LNCaP clone FGC (cell line): Measurements from ENCODE around the gene ACSL1.

Experiments used
- DNase-seq: peaks from one replicate; pipeline ENCODE4 v3.0.0-alpha.2; 2011; ENCODE audit warnings: low read depth
- H3K4me3 ChIP-seq: 2 replicates; pipeline ENCODE4 v1.5.1; 2011; ENCODE audit warnings: mild to moderate bottlenecking, low read depth, low read length, control low read depth
- CTCF ChIP-seq: IDR thresholded peaks from 2 replicates; pipeline ENCODE4 v1.5.1; 2012; ENCODE audit warnings: mild to moderate bottlenecking; ENCODE audit not compliant: control insufficient read depth, insufficient read depth; ENCODE audit errors: extremely low read depth

Gene ACSL1

GRCh38 chr4:184825141-184825895, 450 bp downstream of the ACSL1 start:
- 0 out of 2 replicates have a peak, but pooled peaks have one; percentile 5 for TF ChIP-seq CTCF
- H3K4me3 ChIP-seq: peak overlapping the region; percentile 73
- no peak for DNase-seq

GRCh38 chr4:184824776-184825084, 1.0 kb downstream of the ACSL1 start:
- no peak for TF ChIP-seq CTCF
- DNase-seq: no peak
- H3K4me3 ChIP-seq: peak overlapping the region; percentile 73

GRCh38 chr4:184824081-184824775, 1.5 kb downstream of the ACSL1 start:
- no peak for TF ChIP-seq CTCF
- H3K4me3 ChIP-seq: peak overlapping the region; percentile 73
- no peak for DNase-seq

- DNase-seq: no peak
- no peak overlapping the region for H3K4me3 ChIP-seq
- TF ChIP-seq CTCF: no peak
Measured at GRCh38 chr4:184823014-184823413, 2.8 kb downstream of the ACSL1 start.

- TF ChIP-seq CTCF: no peak
- no peak overlapping the region for H3K4me3 ChIP-seq
- DNase-seq: no peak
Measured at GRCh38 chr4:184822356-184822755, 3.4 kb downstream of the ACSL1 start.

- no peak for TF ChIP-seq CTCF
- no peak for DNase-seq
- H3K4me3 ChIP-seq: no peak overlapping the region
Measured at GRCh38 chr4:184821242-184821641, 4.5 kb downstream of the ACSL1 start.
